ENCODE measurements around the gene ASPDH.

Gene ASPDH

DNA sequence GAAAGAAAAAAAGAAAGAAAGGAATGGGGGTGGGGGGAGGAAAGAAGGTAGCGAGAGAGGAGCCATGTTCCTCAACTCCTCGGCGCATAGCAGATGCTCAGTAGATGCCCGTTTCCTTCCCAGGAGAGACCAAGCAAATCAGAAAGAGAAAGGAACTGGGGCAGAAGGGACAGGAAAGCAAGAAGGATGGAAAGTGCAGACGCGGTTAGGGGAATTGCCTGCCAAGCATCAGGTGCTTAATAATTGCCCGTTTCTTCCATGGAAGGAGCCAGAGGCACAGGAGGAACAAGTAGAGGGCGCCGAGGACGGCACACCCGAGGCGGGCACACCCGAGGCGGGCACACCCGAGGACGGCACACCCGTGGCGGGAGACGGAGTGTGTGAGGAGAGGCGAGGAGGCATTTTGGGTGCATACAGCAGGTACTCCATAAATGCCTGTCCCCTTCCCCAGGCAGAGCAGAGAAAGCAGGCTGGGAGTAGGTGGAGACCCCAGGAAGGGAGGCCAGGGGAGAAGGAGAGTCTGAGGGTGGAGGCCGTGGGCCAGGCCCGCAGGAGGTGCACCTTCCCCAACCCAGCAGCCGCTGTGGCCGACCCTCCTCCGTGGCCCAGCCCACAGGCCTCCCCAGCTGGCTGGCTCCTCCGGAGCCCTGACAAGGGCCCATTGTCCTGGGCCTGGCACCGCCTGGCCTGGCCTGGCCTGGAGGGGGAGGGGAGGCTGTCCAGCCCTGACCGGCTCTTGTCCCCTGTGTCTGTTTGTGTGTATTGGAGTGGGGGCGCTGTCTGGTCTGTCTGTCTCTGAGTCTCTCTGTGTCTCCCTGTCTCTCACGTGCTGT lies 17.3 kb downstream of the ASPDH start:
- DNase-seq (ENCODE audit: low read depth) = no peak

DNA sequence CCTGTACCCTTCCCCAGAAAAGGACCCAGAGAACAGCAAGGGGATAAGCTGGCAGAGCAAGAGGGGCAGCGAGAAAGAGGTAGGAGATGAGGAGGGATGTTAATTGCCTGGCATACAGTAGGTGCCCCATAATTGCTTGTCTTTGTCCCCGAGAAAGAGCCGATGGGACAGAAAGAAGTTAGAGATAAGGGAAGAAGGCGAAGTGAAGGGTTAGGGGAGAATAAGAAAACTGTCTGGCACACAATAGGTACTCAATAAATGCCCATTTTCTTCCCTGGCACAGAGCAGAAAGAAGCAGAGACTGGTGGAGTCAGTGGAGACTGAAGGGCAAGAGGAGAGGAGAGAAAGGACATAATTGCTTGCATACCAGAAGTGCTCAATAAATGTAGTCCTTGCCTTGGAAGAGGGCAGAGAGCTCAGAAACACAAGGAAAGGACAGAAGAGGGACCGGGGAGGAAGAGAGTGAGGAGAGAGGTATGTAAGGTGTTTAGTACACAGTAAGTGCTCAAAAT lies 18.6 kb downstream of the ASPDH start:
- no peak for DNase-seq (ENCODE audit: low read depth)

DNA sequence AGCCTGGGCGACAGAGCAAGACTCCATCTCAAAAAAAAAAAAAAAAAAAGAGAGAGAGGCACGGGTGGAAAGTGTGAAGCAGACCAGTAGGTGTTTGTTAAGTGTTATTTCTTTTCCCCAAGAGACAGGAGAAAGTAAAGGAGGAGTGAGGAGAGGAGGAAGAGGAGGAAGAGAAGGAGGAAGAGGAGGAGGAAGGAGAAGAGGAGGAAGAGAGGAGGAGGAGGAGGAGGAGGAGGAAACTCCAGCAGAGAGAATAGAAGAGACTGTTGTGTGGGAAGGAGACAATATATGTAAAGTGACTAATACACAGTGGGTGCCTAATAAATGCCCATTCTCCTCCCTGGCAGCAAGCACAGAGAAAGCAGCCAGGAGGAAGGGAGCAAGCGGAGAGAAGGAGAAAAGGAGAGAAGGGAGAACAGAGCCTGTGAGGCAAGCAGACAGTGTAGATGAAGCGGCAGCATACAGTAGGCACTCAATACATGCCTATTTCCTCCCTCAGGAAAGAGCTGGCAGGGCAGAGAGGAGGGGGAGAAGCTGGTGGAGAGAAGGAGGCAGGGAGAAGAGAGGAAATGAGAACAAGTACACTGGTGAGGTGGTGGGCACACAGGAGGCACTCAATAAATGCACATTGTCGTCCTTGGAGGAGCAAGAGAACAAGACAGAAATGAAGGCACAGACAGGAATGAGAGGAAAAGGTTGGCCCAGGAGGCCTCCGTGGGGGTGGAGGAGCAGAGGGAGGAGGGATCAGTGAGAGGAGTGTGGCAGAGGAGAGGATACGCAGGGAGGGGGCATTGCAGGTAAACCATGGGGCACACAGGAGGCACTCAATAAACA lies 19.3 kb downstream of the ASPDH start:
- DNase-seq (ENCODE audit: low read depth) = no peak

DNA sequence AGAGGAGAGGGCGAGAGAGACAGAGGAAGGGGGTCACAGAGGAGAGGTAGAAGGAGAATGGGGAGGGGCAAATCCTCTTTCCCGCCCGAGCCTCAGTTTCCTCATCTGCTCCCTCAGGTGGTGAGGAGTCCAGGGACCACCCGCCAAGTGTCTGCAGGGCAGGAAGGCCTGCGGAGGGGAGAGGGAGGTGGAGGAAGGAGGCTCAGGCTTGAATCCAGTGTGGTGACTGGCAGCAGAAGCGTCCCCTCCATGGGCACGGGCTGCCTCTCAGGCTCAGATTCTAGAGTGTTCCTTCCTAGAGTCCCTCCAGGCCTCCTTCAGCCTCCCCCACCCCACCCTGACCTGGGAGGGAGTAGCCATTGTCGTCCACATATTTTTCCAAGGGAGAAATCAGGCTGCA lies 20.5 kb downstream of the ASPDH start:
- no peak for DNase-seq (ENCODE audit: low read depth)

DNA sequence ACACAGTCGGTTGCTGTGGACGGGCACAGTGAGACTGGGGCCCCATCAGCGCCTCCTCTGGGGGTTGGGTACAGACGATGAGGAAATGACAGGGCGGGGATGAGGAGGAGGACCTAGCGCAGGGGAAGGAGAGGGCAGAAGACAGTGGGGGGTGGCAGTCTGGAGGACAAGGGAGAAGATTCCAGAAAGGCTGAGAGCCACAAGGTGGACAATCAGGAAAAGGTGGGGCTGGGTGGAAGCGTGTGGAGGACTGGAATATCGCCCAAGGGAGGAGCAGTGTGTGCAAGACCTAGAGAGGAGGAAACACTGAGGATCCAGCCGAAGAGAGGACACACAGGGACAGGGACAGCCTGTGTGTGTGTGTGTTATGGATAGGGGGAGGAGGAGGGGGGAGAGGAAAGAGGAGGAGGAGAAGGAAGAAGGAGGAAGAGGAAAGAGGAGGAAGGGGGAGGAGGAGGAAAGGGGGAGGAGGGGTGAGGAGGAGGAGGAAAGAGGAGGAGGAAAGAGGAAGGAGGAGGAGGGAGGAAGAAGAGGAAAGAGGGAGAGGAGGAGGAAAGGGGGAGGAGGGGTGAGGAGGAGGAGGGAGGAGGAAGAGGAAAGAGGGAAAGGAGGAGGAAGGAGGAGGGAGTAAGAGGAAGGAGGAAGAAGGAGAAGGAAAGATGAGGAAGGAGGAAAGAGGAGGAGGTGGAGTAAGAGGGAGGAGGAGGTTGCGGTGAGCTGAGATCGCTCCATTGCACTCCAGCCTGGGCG lies 21.2 kb downstream of the ASPDH start:
- DNase-seq (ENCODE audit: low read depth) = peak; percentile 27

DNA sequence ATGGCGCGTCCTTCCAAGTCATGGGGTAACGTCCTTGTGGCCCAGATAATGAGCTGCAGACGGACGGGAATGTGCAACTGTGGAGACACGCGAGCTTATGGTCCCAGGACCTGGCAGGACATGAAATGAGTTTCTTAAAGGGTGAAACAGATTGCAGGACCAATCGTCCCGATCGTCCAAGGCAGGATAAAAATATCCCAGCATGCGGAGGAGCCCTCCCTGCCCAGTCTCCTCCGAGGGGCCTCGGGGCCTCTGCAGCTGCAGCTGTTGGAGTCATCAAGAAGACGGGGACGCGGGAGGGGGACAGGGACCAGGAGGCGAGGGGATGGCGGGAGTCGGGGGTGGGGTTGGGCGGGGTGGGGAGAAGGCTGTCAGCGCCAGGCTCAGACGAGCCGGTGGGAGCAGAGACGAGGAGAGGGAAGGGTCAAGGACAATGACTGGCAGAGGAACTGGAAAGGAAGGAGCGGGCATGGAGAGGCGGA lies 22.7 kb downstream of the ASPDH start:
- no peak for DNase-seq (ENCODE audit: low read depth)

DNA sequence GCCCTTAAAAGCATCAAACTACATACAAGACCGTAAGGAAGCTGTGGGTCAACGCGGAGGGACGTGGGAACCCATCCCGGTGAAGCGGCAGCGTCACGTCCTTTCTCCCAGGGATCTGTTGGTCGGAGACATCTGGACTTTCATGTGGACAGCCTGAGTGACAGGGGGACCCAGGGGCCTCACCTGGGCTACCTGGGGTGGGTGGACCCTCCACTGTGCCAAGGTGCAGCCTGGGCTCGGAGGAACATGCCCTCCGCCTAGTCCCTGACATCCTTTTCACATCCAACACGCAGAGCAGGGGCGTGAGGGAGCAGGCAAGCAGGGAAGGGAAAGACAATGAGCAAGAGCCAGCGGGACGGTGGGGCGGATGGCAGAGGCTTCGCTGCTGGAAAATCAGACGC lies 23.3 kb downstream of the ASPDH start:
- DNase-seq (ENCODE audit: low read depth) = no peak

DNA sequence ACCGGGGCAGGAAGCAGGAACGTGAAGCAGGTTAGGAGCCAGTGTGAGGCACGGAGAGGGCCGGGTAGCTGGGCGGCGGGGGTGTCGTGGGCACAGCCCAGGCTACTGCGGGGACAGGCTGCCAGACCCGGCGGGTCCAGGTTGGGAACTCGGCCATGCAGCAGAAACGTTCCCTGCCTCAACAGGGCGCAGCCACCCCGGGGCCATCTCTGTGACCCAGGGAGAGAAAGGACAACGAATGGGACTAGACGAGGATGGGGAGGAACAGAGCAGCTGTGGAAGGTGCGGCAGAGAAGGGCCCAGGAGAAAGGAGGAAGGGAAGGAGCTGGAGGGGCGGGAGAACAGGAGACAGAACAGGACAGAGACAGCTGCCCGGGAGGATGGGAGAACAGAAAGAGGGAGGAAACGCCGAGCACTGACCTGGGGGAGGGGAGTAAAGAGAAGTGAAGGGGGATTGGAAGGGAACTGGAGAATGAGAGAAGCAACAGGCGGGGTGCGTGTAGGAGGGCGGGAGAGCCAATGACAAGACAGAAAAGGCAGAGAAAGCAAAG lies 24.2 kb downstream of the ASPDH start:
- no peak for DNase-seq (ENCODE audit: low read depth)

DNA sequence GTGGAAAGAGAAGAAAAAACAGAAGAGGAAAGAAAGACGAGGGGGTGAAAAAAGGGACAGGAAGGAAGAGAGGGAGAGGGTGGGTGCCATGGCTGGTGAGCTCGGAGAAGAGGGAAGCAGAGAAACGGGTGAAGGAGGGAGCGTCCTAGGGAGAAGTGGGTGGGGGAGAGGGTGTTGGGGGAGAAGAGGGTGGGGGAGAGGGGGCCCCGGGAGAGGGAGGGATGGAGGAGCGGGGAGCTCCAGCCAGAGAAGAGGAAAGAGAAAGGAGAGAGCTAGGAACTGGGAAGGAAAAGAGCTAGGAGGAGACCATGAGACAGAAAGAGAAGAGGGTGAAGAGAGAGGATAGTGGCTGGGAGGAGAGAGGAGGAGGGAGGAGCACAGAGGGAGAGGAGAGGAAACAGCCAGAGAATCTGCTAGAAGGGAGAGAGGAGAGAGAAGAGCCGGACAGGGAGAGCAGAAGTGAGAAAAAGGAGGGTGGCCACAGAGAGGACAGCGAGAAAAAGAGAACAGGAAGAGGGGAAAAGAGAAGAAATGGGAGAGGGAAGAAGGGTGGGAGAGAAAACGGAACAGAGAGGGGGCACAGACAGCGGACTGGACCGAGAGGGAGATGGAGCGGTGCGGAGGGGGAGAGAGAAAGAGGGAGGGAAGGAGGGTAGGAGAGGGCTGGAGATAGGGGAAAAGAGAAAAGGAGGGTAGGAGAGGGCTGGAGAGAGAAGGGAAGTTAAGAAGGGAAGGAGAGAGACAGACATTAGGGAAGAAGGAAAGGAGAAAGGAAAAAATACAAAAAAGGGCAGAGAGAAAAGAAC lies 25.1 kb downstream of the ASPDH start:
- DNase-seq (ENCODE audit: low read depth) = no peak

DNA sequence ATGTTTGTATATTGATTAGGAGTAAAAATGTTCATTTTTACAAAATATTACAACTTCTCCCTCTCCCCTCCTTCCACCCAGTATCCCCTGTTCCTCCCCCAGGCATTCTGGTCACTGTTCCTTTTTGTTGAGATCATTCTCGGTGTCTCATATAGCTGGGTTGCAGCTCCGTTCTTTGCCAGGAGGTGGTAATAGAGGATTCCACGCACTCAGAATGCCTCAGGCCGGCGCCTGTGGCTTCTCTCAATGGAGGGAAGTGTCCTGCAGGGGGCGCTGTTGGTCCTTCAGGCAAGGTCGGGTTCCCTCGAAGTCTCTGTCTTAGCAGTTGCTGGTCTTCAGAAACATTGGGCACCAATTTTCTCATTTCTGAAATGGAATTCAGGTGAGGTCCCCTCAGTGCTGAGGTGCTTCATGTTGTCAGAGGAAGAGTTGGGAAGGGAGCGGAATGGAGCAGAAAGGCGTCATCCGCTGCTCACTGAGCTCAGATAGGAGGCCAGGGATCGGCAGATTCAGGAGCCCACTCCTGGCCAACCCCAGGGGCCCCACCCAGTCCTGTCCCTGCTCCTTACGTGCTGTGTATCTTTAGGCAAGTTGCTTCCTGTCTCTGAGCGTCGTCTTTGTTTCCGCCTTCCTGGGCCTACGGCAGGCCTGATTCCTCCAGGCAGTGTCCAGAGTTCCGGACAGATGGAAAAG lies 26.7 kb downstream of the ASPDH start:
- peak; percentile 68 for DNase-seq (ENCODE audit: low read depth)

DNA sequence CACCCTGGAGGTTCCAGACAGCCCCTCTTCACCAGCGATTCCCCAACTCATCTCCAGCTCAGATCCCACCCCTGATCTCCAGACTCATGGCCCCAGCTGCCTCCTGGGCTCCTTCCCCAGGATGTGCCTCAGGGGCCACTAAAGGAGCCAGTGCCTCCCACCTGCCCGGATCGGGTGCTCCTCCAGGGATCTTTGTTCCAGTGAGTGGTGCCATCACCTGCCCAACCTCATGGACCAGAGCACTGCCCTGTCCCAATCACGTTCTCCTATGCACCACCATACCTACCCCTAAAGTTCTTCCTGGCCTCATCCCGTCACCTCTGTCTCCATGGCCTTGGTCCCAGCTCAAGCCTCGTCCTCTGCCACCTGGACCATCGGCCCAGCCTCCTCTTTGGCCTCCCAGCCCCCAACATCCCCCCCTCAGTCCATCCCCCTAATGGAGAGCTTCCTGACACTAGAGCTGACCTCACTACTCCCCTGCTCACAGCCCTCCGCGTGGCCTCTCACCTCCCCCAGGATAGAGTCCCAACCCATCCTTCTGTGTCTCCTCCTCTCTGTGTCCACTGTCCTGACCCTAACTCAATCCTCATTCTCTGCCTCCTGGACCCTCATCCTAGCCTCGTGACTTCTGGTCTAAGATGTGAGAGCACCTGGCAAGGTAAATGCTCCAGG lies 28.3 kb downstream of the ASPDH start:
- DNase-seq (ENCODE audit: low read depth) = no peak

DNA sequence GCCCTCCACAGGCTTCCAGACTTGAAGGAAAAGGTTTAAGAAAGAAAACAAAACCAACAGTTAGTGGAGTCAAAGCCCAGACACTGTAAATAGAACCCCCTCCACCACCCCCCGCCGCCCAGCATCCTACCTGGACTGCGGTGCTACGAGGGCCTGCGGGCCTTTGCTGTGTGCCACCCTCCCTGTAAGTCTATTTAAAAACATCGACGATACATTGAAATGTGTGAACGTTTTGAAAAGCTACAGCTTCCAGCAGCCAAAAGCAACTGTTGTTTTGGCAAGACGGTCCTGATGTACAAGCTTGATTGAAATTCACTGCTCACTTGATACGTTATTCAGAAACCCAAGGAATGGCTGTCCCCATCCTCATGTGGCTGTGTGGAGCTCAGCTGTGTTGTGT lies 30.8 kb downstream of the ASPDH start:
- DNase-seq (ENCODE audit: low read depth) = no peak

DNA sequence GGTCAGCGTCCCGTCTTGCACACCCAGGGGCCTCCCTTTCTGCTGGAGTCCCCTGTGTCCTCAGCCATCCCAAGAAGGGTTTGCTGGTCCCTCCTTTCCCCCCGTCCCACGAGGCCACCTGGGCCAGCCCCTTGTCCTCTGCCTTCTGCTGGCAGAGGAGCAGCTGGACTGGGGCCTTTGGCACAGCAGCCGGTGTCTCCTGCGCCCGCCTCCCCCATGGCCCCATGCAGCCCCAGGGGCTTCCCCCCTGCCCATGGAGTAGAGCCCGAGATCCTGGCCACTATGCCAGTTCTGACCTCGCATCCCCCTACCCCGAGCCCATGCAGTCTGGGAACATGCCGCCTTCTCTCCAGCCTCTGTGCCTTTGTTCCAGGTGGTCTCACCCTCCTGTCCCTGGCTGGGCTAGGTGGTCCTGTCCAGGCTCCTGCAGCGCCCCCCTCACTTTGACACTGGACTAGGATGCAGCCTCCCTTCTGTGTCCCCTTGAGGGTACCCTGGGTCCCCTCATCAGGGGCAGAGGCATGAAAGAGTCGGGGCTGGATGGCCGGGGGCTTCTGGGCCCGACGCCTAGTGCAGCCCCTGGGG lies 31.4 kb downstream of the ASPDH start:
- DNase-seq (ENCODE audit: low read depth) = no peak

DNA sequence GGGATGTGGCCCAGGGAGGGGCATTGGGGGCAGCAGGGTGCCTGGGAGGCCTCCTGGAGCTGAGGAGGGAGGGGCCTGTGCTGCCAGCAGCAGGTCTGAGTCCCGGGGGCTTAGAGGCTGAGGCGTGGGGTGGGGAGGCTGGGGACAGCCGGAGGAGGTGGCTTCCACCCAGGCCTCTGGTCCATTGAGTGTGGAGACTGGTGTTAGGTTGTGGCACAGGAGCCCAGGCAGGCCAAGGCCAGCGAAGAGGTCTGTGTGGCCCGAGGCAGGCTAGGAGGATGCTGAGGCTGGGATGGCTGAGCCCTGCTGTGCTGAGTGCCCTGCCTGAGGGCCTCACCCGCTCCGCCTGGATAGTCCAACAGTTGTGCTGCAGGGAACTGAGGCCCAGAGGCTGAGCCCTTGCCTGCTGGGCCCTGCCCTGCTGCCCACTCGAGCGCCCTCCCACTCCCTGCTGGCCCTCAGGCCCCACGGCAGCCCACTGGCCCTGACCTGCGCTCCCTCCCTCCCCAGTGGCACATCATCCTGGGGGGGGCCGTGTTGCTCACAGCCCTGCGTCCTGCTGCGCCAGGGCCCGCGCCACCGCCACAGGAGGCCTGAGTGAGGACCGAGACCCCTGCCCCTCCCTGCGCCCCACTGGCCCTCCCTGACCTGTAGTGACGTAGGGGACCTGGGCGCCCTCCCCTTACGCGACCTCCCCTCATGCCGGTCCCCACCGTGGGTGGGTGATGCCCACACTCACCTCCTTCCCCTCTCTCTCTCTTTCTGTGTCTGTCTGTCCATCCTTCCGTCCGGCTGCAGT lies 32.2 kb downstream of the ASPDH start:
- DNase-seq (ENCODE audit: low read depth) = no peak

DNA sequence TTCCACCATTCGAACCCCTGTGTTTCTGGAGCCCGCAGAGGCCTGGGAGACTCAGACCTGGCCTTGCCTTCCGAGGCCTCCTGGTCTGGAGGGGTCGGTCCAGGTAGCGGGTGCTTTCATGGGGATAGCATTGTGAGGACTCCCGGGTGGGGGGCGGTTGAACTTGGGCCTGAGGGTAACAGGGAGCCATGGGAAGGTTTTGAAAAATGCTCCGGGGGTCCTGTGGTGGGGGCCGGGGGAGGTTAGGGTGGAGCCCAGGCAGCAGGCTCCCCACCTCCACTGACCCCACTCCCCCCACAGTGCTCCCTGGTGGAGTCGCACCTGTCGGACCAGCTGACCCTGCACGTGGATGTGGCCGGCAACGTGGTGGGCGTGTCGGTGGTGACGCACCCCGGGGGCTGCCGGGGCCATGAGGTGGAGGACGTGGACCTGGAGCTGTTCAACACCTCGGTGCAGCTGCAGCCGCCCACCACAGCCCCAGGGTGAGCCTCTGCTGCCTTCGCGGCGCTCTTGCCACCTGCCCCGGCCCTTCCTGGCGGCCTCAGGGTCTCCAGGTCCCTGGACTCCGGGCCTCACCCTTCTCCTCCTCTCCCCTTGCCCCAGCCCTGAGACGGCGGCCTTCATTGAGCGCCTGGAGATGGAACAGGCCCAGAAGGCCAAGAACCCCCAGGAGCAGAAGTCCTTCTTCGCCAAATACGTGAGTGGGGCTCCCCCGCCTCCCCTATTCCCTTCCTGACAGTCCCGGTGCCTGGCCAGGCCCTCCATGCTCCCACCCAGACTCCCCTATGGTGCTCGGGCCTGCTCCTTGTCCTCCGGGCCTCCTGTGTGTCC lies 33.2 kb downstream of the ASPDH start:
- no peak for DNase-seq (ENCODE audit: low read depth)

DNA sequence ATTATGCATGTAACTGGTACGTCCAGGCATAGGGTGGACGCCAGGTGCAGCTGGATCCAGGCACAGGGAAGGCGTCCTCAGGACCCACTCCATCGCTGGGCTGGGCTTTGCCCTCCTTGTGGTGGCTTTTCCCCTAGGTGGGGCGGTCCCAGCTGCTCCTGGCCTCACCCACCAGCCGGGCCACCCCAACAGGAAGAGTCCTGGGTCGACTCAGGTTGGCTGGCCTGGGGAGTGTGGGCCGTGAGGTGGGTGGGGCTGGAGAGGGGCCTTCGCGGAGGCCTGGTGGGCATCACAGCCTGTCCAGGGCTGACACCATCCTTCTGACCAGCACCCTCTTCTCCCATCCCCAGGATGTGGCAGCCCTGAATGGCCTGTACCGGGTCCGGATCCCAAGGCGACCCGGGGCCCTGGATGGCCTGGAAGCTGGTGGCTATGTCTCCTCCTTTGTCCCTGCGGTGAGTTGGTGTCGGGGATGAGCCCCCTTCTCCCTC lies 33.9 kb downstream of the ASPDH start:
- no peak for DNase-seq (ENCODE audit: low read depth)

DNA sequence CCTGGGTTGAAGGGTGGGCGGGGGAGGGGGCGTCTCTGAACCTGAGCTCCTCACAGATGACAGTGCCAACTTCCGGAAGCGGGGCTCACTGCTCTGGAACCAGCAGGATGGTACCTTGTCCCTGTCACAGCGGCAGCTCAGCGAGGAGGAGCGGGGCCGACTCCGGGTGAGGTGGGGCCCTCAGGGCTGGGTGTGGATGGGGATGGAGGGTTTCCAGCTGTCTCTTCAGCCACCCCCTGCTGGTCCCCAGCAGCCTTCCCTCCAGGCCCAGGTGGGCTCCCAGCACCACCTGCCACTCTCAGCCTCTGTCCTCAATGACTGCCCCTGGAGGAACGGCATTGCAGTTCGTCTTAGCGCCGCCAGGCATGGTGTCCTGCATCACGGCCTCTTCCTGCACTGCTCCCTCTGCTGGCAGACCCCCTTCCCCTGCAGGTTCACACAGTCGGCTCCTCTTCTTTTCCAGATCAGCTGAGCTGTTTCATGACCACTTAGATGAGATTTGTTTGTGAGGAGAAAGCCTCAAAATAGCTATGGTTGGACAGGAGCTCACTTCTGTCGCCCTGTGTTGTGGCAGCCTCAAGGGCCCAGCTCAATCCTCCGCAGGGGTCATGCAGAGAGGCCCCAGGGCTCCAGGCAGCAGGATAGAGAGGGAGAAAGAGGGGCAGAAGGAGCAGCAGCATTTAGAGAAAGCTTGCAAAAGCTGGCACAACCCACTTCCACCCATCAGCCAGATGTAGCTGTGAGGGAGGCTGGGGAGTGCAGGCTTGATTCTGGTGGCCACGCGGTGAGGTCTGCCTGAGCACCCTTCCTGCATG lies 34.6 kb downstream of the ASPDH start:
- no peak for DNase-seq (ENCODE audit: low read depth)

Data from activated T-cell treated with anti-CD3 and anti-CD28 coated beads for 48 hours (primary cell).